Tibial nerve (tissue), 4 donors: ENCODE measurements around the gene TKTL1. TPM values are rescaled to one million over a fixed set of nuclear protein-coding genes. Genes with fewer than 3 reads are reported as not detected.
"Not testable (repeated sequence)": the region's sequence is repeated elsewhere in the genome, so short reads cannot be mapped to it uniquely, and the experiment has no call there.

ENCODE experiments used
- DNase-seq, 2 donors: peaks; one replicate each; pipeline ENCODE4 v3.0.0-alpha.2; 2019; ENCODE audit warnings: low spot score in 2 of 2
- H3K27ac ChIP-seq, 4 donors: fragments of 200-600 bp; sonication (generic) in 3 of 4; one replicate each; pipeline ENCODE4 v1.5.1; 2017 to 2019; ENCODE audit warnings: mild to moderate bottlenecking in 1 of 4
- H3K27me3 ChIP-seq, 2 donors: fragments of 200-600 bp; sonication (generic) in 1 of 2; one replicate each; pipeline versions ENCODE4 v1.5.1 to v1.6.0; 2017 to 2019
- H3K36me3 ChIP-seq, 3 donors: fragments of 200-600 bp; sonication (generic); one replicate each; pipeline ENCODE4 v1.5.1; 2018 to 2019
- H3K4me1 ChIP-seq, 4 donors: fragments of 200-600 bp; sonication (generic) in 3 of 4; one replicate each; pipeline ENCODE4 v1.5.1; 2017 to 2019
- H3K4me3 ChIP-seq, 4 donors: fragments of 200-600 bp; sonication (generic) in 3 of 4; one replicate each; pipeline ENCODE4 v1.5.1; 2017 to 2019; ENCODE audit warnings: mild to moderate bottlenecking in 1 of 4, moderate library complexity in 1 of 4
- H3K9me3 ChIP-seq, 4 donors: fragments of 200-600 bp; sonication (generic) in 3 of 4; one replicate each; pipeline ENCODE4 v1.5.1; 2017 to 2019
- EP300 ChIP-seq, 2 donors: sonication (generic); formaldehyde crosslinking; IDR thresholded peaks; one replicate each; pipeline ENCODE4 v1.6.1; 2017; ENCODE audit warnings: antibody characterized with exemption in 2 of 2, mild to moderate bottlenecking in 1 of 2
- POLR2A ChIP-seq, 2 donors: fragments of 450-650 bp; IDR thresholded peaks; one replicate each; pipeline ENCODE4 v1.6.1; 2017; ENCODE audit warnings: antibody characterized with exemption in 2 of 2, mild to moderate bottlenecking in 2 of 2, moderate library complexity in 2 of 2
- WGBS, 2 donors: methylation state at CpG; one replicate each; pipeline ENCODE4 v1.1.5; 2018; 5-methylcytosine and 5-hydroxymethylcytosine counted together
- total RNA-seq, 4 donors: library from RNA; depleted of rRNA; stranded (reverse); fragments of >200 nt; gene quantifications; one replicate each; pipeline ENCODE4 v1.1.0, GENCODE V29; 2016
- TF ChIP-seq, protein P1 (sequence below), 5 experiments: fragments of 200-600 bp in 3 of 5; fragments of 450-650 bp in 2 of 5; sonication (generic) in 3 of 5; IDR thresholded peaks; one replicate each; pipeline ENCODE4 v1.5.1; 2016 to 2019; ENCODE audit warnings: antibody characterized with exemption in 5 of 5, mild to moderate bottlenecking in 3 of 5, moderate library complexity in 2 of 5

The TKTL1 gene, protein sequence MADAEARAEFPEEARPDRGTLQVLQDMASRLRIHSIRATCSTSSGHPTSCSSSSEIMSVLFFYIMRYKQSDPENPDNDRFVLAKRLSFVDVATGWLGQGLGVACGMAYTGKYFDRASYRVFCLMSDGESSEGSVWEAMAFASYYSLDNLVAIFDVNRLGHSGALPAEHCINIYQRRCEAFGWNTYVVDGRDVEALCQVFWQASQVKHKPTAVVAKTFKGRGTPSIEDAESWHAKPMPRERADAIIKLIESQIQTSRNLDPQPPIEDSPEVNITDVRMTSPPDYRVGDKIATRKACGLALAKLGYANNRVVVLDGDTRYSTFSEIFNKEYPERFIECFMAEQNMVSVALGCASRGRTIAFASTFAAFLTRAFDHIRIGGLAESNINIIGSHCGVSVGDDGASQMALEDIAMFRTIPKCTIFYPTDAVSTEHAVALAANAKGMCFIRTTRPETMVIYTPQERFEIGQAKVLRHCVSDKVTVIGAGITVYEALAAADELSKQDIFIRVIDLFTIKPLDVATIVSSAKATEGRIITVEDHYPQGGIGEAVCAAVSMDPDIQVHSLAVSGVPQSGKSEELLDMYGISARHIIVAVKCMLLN
- not detected for total RNA-seq

DNA sequence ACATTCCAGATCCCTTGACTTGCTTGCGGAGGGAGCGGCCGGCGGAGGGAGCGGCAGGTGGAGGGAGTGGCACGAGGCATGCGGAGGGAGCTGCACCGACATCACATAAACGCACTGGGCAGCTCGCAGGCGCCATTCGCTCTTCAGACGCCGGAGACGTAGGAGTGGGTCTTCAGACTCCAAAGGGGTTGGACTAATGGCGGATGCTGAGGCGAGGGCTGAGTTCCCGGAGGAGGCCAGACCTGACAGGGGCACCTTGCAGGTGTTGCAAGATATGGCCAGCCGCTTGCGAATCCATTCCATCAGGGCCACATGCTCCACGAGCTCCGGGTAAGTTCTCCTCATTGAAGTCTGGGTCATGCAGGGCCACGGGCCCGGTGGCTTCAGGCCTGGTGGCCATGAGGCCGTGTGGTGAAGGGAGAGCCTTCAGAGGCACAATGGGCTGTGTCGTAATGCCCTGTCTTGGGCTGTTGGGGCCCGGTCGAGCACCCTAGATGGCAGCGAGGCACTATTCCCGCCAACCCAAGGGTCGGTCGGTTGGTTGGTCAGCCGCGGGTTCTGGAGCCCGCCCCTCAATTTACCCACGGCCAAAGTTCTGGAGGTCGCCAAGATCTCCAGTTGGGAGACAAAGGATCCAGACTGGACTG is at the start of gene TKTL1:
Gene TKTL1, plus strand, starts transcription at position 132 of the 647 bp plus-strand sequence. Its CDS starts 65 bp downstream, at position 197.
- 94 to 96% methylated on average over 20 to 37 of the region's 37 CpGs for WGBS, 2 donors
- Histone ChIP-seq H3K4me3 (no peak within 1 kb of the TSS), H3K36me3 (no peaks in the 10 kb centered on the region), H3K9me3 (no peaks in the 10 kb centered on the region), H3K4me1 (no peaks in the 10 kb centered on the region), H3K27me3 (no peaks in the 10 kb centered on the region), H3K27ac (no peak within 1 kb of the TSS)
- TF ChIP-seq, protein P1, sequence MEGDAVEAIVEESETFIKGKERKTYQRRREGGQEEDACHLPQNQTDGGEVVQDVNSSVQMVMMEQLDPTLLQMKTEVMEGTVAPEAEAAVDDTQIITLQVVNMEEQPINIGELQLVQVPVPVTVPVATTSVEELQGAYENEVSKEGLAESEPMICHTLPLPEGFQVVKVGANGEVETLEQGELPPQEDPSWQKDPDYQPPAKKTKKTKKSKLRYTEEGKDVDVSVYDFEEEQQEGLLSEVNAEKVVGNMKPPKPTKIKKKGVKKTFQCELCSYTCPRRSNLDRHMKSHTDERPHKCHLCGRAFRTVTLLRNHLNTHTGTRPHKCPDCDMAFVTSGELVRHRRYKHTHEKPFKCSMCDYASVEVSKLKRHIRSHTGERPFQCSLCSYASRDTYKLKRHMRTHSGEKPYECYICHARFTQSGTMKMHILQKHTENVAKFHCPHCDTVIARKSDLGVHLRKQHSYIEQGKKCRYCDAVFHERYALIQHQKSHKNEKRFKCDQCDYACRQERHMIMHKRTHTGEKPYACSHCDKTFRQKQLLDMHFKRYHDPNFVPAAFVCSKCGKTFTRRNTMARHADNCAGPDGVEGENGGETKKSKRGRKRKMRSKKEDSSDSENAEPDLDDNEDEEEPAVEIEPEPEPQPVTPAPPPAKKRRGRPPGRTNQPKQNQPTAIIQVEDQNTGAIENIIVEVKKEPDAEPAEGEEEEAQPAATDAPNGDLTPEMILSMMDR (IDR thresholded peaks at IDR 0.05) = no peak
- TF ChIP-seq EP300 (IDR thresholded peaks at IDR 0.05) = no peak
- TF ChIP-seq POLR2A (IDR thresholded peaks at IDR 0.05) = no peak
- no peak for DNase-seq

DNA sequence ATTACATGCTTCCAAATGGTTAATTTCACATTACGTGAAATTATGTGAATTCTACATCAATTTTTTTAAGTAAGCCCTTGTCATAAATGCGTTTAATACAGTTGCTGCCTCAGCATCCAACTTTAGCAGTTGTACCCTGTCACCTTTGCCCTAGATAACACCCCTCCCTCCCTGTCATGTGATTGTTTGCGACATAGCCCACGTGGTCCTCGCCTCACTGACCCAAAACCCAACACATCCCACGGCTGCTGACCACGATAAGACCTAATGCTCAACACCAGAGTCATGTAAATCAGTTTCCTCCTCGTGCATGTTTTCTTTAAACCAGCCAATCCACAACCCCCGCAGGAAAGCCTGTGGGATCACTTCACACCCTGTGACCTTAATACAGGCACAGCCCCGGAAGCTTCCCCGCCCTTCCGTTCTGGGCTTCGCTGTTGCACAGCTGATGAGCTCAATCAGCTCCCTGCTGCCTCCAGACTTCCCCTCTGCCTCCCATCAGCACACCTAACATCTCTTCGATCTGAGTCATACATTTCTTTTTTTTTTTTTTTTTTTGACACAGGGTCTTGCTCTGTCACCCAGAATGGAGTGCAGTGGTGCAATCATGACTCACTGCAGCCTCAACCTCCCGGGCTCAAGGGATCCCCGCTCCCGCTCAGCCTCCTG is 48.1 kb upstream of the TKTL1 start:
- not testable (repeated sequence) for H3K27me3 ChIP-seq, H3K4me1 ChIP-seq, H3K9me3 ChIP-seq, H3K4me3 ChIP-seq, H3K27ac ChIP-seq, H3K36me3 ChIP-seq, DNase-seq
- no CpG with 5 or more reads among the region's 17 CpGs for WGBS, 2 donors

DNA sequence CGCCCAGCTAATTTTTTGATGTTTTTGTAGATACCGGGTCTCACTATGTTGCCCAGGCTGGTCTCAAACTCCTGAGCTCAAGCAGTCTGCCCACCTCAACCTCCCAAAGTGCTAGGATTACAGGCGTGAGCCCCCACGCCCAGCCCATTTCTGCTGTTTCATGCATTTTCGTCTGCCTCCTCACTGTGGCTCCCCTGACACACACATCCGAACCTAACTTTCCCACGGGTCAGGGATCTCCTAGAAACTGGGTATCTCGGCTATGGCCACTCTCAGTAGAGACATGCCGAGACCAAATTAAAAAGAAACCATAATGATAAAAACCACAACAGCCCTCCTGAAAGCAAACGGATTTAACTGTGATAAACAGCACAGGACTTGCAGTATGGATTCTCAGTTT is 47.5 kb upstream of the TKTL1 start:
- H3K36me3 ChIP-seq, H3K9me3 ChIP-seq, DNase-seq, H3K4me3 ChIP-seq, H3K4me1 ChIP-seq, H3K27me3 ChIP-seq, H3K27ac ChIP-seq: not testable (repeated sequence)
- WGBS, 2 donors = no CpG with 5 or more reads among the region's 10 CpGs

DNA sequence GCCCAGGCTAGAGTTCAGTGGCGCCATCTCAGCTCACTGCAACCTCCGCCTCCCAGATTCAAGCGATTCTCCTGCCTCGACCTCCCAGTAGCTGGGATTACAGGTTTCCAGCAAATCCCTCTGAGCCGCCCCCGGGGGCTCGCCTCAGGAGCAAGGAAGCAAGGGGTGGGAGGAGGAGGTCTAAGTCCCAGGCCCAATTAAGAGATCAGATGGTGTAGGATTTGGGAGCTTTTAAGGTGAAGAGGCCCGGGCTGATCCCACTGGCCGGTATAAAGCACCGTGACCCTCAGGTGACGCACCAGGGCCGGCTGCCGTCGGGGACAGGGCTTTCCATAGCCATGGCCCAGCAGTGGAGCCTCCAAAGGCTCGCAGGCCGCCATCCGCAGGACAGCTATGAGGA is 38.3 kb upstream of the TKTL1 start, which contains the start of gene OPN1MW3:
Gene OPN1MW3, plus strand, starts transcription at position 301 of the 400 bp plus-strand sequence. Its CDS starts 38 bp downstream, at position 339.
- not testable (repeated sequence) for H3K36me3 ChIP-seq, H3K27me3 ChIP-seq, H3K4me1 ChIP-seq, H3K4me3 ChIP-seq, H3K27ac ChIP-seq, H3K9me3 ChIP-seq, DNase-seq
- WGBS, 2 donors = no CpG with 5 or more reads among the region's 17 CpGs

DNA sequence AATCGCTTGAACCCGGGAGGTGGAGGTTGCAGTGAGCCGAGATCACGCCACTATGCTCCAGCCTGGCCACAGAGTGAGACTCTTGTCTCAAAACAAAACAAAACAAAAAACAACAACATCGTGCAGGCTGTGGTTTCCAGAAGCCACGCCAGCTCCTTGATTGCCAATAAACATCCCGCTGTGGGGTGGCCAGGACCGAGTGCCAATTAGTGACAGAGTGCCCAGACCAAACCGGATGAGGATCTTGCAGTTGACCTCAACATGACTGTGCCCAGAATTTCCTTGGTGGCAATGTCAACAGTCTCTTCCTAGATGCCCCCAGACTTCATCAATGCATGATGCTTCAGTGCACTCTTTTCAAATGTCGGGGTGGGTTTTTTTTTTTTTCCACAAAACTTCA is 36.9 kb upstream of the TKTL1 start:
- not testable (repeated sequence) for H3K4me3 ChIP-seq, H3K9me3 ChIP-seq, H3K27me3 ChIP-seq, H3K36me3 ChIP-seq, H3K4me1 ChIP-seq, DNase-seq, H3K27ac ChIP-seq
- WGBS, 2 donors = no CpG with 5 or more reads among the region's 10 CpGs

DNA sequence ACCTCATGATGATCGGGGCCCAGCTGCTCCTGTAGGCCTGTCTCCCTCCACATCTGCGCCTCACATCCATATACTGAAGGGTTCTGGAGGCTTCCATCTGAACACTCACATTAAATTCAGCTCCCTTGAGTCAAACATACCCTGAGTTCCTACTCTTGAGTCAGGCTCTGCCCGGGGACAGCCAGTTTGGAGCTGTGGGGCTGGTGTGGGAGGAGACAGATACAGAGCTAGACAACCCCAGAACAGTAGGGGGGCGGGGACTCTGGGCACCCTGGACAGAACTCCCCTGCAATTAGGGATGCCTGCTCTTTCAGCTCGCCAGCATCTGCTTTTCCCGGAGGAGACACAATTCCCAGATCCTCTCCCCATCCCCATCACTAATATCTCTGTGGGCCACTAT is 32.5 kb upstream of the TKTL1 start:
- no CpG with 5 or more reads among the region's 6 CpGs for WGBS, 2 donors
- not testable (repeated sequence) for H3K36me3 ChIP-seq, H3K9me3 ChIP-seq, H3K4me3 ChIP-seq, DNase-seq, H3K4me1 ChIP-seq, H3K27ac ChIP-seq, H3K27me3 ChIP-seq

DNA sequence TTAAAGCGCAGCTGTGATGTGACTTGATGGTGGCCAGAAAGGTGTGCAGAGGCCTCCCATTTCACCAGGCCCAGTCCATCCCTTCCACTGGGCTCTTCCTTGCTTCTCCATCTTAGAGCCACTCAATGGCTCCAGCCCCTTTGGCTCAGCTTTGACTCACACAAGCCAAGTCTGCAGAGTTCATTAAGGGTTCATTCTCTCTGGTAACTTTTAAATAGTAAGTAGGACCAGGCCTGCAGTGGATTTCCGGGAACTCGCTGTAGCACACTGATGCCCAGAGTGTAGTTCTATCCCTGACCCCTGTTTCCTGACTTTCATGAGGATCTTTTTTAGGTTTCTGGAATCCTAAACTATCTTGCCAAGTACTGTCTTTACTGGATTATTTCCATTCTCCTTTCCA is 26.4 kb upstream of the TKTL1 start:
- not testable (repeated sequence) for H3K4me1 ChIP-seq, H3K36me3 ChIP-seq, H3K4me3 ChIP-seq, H3K27ac ChIP-seq, H3K27me3 ChIP-seq, DNase-seq, H3K9me3 ChIP-seq
- no CpG with 5 or more reads among the region's 3 CpGs for WGBS, 2 donors

DNA sequence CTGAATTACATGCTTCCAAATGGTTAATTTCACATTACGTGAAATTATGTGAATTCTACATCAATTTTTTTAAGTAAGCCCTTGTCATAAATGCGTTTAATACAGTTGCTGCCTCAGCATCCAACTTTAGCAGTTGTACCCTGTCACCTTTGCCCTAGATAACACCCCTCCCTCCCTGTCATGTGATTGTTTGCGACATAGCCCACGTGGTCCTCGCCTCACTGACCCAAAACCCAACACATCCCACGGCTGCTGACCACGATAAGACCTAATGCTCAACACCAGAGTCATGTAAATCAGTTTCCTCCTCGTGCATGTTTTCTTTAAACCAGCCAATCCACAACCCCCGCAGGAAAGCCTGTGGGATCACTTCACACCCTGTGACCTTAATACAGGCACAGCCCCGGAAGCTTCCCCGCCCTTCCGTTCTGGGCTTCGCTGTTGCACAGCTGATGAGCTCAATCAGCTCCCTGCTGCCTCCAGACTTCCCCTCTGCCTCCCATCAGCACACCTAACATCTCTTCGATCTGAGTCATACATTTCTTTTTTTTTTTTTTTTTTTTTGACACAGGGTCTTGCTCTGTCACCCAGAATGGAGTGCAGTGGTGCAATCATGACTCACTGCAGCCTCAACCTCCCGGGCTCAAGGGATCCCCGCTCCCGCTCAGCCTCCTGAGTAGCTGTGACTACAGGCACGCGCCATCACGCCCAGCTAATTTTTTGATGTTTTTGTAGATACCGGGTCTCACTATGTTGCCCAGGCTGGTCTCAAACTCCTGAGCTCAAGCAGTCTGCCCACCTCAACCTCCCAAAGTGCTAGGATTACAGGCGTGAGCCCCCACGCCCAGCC is 10.9 kb upstream of the TKTL1 start:
- H3K36me3 ChIP-seq, DNase-seq: not testable (repeated sequence)

DNA sequence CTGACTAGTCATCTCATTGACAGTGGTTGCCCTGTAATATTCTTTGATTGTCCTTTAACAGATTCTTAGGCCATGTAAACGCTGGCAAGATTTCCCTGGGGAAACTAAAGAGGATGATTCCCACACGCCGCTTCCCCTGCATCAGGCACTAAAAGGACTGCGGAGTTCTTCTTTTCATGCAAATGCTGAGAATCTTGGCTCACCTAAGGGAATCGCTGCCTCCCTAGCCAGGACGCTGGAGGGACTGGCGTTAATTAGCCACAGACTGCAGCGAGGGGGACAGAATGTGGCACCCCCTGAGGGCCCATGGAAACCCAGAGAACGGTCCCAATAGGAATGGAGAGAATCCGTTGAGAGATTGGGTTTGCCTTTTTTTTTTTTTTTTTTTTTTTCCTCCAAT is 9.2 kb upstream of the TKTL1 start:
- H3K4me1 ChIP-seq, DNase-seq, H3K9me3 ChIP-seq, H3K4me3 ChIP-seq, H3K36me3 ChIP-seq, H3K27ac ChIP-seq, H3K27me3 ChIP-seq: not testable (repeated sequence)
- no CpG with 5 or more reads among the region's 10 CpGs for WGBS, 2 donors

More for the DNA sequence above, 10.9 kb upstream of the TKTL1 start:
- WGBS, 2 donors = no CpG with 5 or more reads among the region's 23 CpGs
- H3K4me1 ChIP-seq, H3K4me3 ChIP-seq, H3K9me3 ChIP-seq, H3K27ac ChIP-seq, H3K27me3 ChIP-seq: not testable (repeated sequence)
